HS-27A (cell line): Measurements from ENCODE around the gene NOC4L.

Experiments used
- DNase-seq: peaks from one replicate; pipeline ENCODE4 v3.0.0-alpha.2; 2012; ENCODE audit warnings: low read depth, missing footprints

Gene NOC4L

GRCh38 chr12:132170094-132170636 is 25.9 kb downstream of the NOC4L start:
- no peak for DNase-seq

- no peak for DNase-seq
Observed at GRCh38 chr12:132170637-132171292, 26.5 kb downstream of the NOC4L start.

DNA sequence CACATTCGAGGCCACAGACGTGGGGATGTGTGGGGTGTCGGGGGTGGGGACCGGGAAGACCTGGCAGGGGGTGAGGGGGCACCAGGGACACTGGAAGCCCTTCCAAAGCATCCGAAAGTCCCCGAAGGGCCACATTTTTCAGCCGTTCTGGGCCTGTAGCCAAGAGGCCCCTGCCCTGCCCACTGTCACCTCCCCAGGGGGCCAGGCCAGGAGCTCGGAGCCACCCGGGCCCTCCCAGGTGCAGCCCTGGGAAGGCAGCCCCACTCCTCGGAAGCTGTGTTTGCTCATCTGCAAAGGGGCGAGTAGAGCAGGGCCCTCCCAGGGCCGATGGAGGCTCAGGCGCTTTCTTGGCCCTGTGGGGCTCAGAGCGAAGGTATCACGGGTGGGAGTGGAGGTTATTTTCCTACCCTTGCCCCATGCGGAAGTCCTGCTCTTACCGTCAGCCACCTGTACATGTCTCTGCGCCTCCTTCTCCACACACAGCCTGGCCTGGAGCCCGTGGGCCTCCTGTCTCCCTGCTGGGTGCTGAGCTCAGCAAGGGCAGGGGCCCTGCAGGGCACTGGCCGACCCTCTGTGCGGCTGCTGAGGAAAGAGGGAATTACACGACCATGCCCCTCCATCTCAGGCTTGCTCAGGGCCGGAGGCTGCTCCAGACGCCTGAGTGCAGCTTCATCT is 27.2 kb downstream of the NOC4L start:
- DNase-seq = no peak

- no peak for DNase-seq
Observed at GRCh38 chr12:132171968-132172521, 27.8 kb downstream of the NOC4L start.

GRCh38 chr12:132172619-132173018 is 28.4 kb downstream of the NOC4L start:
- no peak for DNase-seq

DNA sequence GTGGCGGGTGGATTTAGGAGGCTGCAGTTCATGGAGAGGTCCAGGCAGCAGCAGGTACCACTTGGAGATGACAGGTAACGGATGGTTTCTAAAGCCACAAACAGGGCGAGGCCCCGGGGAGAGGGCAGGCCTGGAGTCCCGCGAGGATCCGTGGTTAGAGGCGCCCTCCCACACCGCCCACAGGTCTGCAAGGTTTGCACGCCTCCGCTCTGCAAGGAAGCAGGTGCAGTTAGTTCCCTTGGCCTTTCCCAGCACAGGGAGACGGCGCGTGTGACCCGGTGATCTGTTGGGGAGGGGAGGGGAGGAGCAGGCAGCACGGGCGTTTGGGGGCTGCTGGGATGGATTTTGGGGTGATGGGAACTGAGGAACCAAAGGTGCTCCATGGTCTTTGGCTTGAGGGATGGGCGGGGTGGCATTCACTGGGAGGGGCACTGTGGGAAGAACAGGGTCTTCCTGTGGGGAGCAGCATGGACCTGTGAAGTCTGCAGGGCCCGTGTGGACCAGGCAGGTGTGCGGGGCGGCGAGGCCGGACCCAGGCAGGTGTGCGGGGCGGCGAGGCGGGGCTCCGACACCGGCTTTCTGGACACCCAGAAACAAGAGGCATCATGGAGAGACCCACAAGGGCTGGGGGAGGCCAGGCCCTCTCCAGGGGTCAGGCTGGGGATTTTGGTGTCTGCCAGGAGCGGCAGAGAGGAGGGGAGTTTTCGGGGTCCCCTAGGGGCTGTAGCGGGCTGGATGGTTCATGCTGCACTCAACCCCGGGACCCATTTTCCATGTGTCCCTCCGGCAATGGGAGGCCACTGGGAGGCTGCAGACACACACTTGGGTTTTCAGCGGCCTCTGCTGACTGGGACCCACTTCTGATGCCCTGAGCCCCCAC is 29.1 kb downstream of the NOC4L start:
- DNase-seq = no peak

- no peak for DNase-seq
Observed at GRCh38 chr12:132174015-132174838, 30.0 kb downstream of the NOC4L start.

GRCh38 chr12:132174839-132175490 is 30.7 kb downstream of the NOC4L start:
- DNase-seq = no peak

DNA sequence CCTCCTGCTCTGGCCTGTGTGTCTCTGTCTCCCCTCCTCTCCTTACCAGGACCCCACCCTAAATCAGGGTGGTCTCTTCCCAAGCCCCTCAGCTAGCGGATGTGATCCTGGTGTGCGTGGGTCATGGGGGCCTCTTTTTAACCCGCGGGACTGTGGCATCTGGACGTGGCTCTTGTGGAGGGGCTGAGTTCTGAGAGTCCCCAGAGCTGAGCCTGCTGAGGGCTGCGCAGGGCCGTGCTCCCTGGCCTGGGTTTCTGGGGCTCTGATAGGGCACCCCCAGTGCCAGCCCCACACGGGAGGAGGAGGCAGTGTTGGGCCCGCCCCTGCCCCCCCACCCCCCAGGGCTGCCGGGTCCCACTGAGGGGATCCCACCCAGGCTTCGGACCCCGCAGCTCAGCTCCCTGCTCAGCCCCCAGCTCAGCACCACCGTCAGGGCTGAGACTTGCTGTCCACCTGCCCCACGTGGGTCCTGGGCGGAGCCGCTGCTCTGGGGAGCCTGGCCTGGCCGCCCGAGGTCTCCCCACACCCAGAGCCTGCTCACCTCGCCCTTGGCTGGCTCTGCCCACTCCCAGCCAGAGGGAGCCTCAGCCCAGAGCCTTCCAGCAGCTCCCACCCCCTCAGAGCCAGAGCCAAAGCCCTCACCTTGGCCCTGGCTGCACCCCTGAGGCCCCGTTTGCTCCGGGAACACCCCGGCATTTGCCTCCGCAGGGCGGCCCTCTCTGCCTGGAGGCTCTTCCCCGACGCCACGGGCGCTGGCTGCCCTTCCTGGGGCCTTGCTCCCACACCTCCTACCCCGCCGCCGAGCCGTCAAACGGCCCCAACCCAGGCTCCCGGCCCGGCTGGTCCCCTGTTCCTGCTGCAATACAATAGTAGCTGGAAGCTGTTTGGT is 31.5 kb downstream of the NOC4L start:
- no peak for DNase-seq

- DNase-seq = no peak
Observed at GRCh38 chr12:132176385-132176919, 32.2 kb downstream of the NOC4L start.

GRCh38 chr12:132176920-132177551 is 32.8 kb downstream of the NOC4L start:
- DNase-seq = no peak

DNA sequence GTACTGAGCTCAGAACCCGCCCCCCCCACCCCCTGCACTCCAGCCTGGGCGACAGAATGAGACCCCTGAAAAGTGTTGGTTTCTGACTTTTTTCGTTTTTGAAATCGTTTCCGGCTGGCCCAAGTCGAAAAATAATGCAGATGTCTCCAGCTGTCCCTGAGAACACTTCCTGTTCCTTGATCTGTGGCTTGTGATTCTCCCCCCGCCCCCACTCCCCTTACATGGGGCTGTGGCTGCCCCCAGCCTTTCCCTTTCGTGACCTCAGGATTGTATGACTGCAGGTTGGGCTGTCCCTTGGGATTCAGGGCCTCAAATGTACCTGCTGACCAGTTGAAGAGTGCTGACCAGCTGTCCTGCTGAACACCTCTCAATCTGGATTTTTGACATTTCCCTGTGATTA is 34.1 kb downstream of the NOC4L start:
- DNase-seq = no peak

GRCh38 chr12:132178801-132179401 is 34.6 kb downstream of the NOC4L start:
- no peak for DNase-seq

GRCh38 chr12:132179431-132180362 is 35.4 kb downstream of the NOC4L start:
- DNase-seq = no peak

GRCh38 chr12:132180648-132181546 is 36.6 kb downstream of the NOC4L start:
- DNase-seq = no peak

DNA sequence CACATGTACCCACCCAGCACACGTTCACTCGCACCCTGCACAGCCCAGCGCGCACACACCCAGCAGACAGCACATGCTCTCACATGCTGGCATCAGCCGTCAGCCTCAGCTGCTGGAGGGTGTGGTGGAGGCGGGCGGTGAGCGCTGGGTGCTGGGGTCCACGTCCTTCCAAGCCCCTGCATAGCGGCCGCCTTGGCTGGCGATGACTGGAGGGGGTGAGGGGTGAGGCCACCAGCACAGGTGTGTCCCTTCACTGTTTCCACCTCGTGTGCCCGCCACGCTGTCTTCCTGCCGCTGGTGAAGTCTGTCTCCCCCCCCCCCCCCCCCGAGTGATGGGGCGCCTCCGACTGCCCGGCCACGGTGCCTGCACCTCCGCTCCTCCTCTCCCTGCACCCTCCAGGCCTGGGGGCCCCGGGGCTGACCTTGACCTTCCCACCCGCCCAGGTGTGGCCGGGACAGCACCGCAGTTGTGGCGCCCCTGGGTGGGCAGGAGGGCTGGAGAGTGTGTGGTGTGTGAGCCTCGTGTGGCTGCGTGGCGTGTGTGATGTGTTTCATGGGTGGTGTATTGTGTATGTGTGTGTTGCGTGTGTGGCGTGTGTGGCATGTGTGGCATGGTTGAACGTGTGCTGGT is 37.4 kb downstream of the NOC4L start:
- no peak for DNase-seq
